Hippocampal formation (tissue), 2 donors: ENCODE results near the gene GPR85.
"Not testable (repeated sequence)": the region's sequence is repeated elsewhere in the genome, so short reads cannot be mapped to it uniquely, and the experiment has no call there.

Experiments used
- DNase-seq, 2 donors: peaks; one replicate each; lab custom pipeline; 2025; lab: John Stamatoyannopoulos, UW

Gene GPR85

GRCh38 chr7:113084496-113085172 lies 2.0 kb downstream of the GPR85 start:
- DNase-seq = no peak

- no peak for DNase-seq
Observed at GRCh38 chr7:113083816-113084495, 2.7 kb downstream of the GPR85 start.

- DNase-seq = peak in 1 of 2 donors; percentile 24
Observed at GRCh38 chr7:113083132-113083815, 3.4 kb downstream of the GPR85 start.

GRCh38 chr7:113078331-113078730 lies 8.3 kb downstream of the GPR85 start:
- no peak for DNase-seq

DNA sequence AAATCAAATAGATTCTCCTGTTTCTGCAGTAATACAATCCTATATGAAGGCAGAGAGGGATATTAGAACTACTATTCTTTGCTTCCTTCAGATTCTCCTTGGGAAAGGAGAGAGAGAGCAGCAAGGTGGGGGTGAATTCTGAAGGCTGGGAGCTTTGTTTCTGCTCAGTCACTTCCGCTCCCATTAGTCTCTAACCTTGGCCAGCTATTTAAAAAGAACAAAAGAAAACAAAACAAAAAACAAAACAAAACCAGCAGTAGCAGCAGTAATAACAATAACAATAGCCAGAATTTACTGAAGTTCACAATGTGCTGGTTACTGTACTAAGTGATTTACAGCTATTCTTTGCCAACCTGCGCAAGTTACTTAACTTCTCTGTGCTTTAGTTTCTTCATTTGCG lies 9.9 kb downstream of the GPR85 start:
- DNase-seq = no peak

GRCh38 chr7:113071465-113071864 lies 15.2 kb downstream of the GPR85 start:
- DNase-seq = no peak

- no peak for DNase-seq
Observed at GRCh38 chr7:113062499-113062898, 24.1 kb downstream of the GPR85 start.

DNA sequence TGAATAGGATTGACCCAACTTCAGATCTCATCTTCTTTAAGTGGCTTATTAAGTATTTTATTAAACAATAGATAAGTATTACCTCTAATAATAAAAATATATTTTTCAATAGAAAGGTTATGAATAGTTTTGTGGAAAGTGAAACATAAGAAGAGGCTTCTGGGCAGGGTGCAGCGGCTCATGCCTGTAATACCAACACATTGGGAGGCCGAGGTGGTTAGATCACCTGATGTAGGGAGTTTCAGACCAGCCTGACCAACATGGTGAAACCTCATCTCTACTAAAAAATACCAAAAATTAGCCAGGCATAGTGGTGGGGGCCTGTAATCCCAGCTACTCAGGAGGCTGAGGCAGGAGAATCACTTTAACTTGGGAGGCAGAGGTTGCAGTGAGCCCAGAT lies 26.5 kb downstream of the GPR85 start:
- DNase-seq = no peak

- DNase-seq = no peak
Observed at GRCh38 chr7:113054938-113055337, 31.7 kb downstream of the GPR85 start.

DNA sequence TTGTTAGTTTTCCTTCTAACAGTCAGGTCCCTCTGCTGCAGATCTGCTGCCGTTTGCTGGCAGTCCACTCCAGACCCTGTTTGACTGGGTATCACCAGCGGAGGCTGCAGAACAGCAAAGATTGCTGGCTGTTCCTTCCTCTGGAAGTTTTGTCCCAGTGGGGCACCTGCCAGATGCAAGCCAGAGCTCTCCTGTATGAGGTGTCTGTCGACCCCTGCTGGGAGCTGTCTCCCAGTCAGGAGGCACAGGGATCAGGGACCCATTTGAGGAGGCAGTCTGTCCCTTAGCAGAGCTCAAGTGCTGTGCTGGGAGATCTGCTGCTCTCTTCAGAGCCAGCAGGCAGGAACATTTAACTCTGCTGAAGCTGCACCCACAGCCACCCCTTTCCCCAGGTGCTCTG lies 32.4 kb downstream of the GPR85 start:
- DNase-seq = not testable (repeated sequence)

GRCh38 chr7:113049221-113049620 lies 37.4 kb downstream of the GPR85 start:
- not testable (repeated sequence) for DNase-seq

DNA sequence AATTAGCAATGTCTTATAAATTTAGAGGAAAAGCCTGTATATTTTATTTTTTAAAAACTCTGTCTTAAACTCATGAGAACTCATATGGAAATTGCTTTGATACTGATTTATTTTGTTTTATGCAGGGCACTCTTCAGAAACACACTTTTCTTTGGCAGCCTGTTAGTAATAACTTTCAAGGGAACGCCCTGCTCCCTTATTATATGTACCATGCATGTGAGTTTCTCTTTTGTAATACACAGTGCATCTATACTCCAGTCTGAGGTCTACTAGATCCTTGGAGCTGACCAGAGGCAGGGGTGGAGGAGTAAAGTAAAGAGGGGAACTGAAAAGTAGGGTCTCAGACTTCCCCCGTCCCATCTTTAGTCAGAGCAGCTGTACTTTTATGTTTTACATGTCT lies 40.2 kb downstream of the GPR85 start:
- DNase-seq = no peak

DNA sequence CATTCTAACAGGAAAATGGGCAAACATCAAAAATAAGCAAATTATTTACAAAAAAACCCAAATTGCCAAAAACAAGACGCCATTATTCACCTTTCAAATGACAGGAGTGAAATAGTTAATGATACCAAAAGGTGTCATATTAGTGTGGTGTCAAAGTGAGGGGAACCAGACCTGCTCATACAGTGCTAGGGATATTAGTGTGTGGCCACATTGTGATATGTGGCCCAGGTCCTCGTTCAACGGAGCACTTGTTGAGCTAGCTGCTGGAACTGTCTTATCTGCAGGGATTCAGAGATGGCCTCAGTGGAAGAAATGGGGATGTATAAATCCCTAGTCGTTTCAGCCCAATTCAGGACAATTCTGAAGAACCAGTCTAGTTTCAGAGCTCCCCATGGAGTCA lies 41.2 kb downstream of the GPR85 start:
- no peak for DNase-seq

- no peak for DNase-seq
Observed at GRCh38 chr7:113044394-113044793, 42.2 kb downstream of the GPR85 start.

DNA sequence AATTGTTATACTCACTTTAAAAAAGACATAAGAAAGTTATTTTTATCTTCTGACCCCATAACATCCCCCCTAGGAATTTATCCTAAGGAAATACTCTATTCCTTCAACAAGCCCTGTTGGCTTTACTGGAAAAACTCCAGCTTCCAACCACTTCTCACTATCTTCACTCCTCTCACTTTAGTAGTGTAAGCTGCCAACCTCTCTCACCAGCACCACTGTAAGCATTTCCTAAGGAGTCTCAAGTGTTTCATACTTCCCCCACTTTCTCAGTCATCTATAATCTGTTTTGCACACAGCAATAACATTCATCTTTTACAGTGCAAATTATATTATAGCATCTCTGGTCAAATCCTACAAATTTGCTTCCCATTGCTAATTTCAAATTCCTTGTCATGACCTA lies 45.8 kb downstream of the GPR85 start:
- no peak for DNase-seq

GRCh38 chr7:113033959-113034358 lies 52.7 kb downstream of the GPR85 start:
- DNase-seq = no peak
